Right atrium auricular region (tissue), 2 donors: ENCODE measurements around the gene COL15A1. TPM values are rescaled to one million over a fixed set of nuclear protein-coding genes. Genes with fewer than 3 reads are reported as not detected.

Source experiments
- DNase-seq: peaks from one replicate; pipeline ENCODE4 v3.0.0-alpha.2; 2019; ENCODE audit warnings: low spot score
- H3K27ac ChIP-seq, 2 donors: fragments of 200-600 bp; sonication (generic); 1 replicate in 1 of 2; 2 replicates in 1 of 2; pipeline ENCODE4 v1.5.1; 2016 to 2019
- H3K27me3 ChIP-seq, 2 donors: fragments of 200-600 bp; sonication (generic); one replicate each; pipeline versions ENCODE4 v1.5.1 to v1.6.0; 2017 to 2019
- H3K36me3 ChIP-seq: fragments of 200-600 bp; sonication (generic); one replicate; pipeline ENCODE4 v1.5.1; 2016
- H3K4me1 ChIP-seq, 2 donors: fragments of 200-600 bp; sonication (generic); one replicate each; pipeline versions ENCODE4 v1.5.1 to v1.6.0; 2017 to 2019
- H3K4me3 ChIP-seq, 2 donors: fragments of 200-600 bp; sonication (generic); 1 replicate in 1 of 2; 2 replicates in 1 of 2; pipeline ENCODE4 v1.5.1; 2017 to 2019; ENCODE audit warnings: mild to moderate bottlenecking in 1 of 2, moderate library complexity in 1 of 2
- H3K9me3 ChIP-seq, 2 donors: fragments of 200-600 bp; sonication (generic); one replicate each; pipeline ENCODE4 v1.5.1; 2019
- total RNA-seq, 2 donors: library from RNA; depleted of rRNA; stranded (reverse); fragments of >200 nt; gene quantifications; one replicate each; pipeline ENCODE4 v1.1.0, GENCODE V29; 2016
- TF ChIP-seq, protein P1 (sequence below), 2 donors: fragments of 200-600 bp; sonication (generic); IDR thresholded peaks; one replicate each; pipeline ENCODE4 v1.5.1; 2019; ENCODE audit warnings: antibody characterized with exemption in 2 of 2

COL15A1 gene
- total RNA-seq, 2 donors from 2014 or later, result 22.4 to 38.2 TPM

DNA sequence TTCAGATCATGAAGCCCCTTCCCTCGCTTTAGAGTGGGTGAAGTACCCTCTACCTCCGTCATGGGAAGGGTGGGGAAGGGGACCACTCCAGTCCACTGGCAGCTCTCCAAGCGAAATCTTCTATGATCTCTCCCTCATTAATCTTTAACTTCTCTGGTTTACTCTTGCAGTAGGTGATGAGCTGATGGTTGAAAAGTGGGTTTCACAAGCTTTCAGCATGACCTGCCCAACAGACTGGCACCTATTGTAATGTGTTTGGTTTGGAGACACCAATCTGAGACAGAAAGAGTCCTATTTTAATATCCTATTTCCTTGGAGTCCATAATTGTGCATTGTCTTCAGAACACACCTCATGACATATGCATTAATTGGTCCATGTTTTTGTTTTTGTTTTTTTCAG is 90.4 kb downstream of the COL15A1 start:
- Histone ChIP-seq H3K4me1 (no peaks in the 10 kb centered on the region), H3K4me3 (no peak overlapping the region), H3K36me3 (no peaks in the 10 kb centered on the region), H3K9me3 (no peaks in the 10 kb centered on the region), H3K27me3 (no peaks in the 10 kb centered on the region), H3K27ac (no peak overlapping the region)
- DNase-seq, result no peak
- TF ChIP-seq, protein P1, sequence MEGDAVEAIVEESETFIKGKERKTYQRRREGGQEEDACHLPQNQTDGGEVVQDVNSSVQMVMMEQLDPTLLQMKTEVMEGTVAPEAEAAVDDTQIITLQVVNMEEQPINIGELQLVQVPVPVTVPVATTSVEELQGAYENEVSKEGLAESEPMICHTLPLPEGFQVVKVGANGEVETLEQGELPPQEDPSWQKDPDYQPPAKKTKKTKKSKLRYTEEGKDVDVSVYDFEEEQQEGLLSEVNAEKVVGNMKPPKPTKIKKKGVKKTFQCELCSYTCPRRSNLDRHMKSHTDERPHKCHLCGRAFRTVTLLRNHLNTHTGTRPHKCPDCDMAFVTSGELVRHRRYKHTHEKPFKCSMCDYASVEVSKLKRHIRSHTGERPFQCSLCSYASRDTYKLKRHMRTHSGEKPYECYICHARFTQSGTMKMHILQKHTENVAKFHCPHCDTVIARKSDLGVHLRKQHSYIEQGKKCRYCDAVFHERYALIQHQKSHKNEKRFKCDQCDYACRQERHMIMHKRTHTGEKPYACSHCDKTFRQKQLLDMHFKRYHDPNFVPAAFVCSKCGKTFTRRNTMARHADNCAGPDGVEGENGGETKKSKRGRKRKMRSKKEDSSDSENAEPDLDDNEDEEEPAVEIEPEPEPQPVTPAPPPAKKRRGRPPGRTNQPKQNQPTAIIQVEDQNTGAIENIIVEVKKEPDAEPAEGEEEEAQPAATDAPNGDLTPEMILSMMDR (IDR thresholded peaks at IDR 0.05), result no peak

DNA sequence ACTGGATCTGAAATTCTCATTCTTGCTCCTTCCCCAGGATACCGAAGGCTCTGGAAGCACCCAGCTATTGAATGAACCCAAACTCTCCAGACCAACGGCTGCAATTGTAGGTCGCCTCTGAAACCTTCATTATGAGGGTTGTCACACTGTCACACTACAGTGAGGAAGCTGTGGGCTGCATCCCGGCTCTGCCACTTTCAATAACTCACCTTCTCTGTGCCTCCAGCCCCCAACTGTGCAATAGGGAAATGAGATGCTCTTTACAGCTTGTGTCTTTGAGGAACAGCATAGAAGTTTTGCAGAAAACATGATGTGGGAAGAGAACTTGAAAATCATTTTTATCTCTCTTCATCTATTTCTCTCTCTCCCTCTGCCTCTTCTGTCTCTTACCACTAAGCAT is 91.6 kb downstream of the COL15A1 start:
- Histone ChIP-seq H3K4me3 (no peak overlapping the region), H3K4me1 (no peaks in the 10 kb centered on the region), H3K27me3 (no peaks in the 10 kb centered on the region), H3K9me3 (no peaks in the 10 kb centered on the region), H3K36me3 (no peaks in the 10 kb centered on the region), H3K27ac (no peak overlapping the region)
- DNase-seq, result no peak
- TF ChIP-seq, protein P1 (IDR thresholded peaks at IDR 0.05), result no peak

DNA sequence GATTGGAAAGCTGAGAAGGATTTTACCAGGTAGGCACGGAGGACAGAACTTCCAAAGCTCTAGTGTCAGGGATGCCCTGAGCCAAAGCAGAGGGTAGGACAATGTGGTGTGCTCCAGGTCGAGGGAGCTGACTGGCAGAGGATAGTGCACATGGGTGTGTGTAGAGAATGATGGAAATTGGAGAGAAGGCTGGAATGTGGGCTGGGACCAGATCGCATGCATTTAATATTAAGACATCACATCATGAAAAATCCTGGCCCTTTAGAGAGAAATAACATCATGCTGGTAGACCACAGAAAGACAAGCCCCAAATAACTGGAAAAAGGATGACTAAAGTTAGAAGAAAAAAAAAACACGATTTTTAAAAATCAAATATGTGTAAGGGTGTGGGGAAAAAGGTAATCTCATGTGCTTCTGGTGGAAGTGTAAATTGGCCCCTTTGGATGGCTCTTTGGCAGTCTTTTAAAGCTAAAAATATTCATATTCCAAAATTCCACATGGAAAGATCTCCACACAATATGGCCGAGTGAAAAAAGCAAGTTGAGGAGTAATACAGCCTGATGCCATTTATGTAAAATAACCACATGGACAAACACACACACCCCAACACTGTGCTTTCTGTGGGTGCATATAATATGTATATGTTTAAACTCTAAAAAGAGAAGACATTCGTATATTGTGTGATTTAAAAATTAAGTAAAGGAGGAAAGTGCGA is 94.2 kb downstream of the COL15A1 start:
- no peak overlapping the region for H3K27ac ChIP-seq
- TF ChIP-seq, protein P1 (IDR thresholded peaks at IDR 0.05), result no peak
- H3K36me3 ChIP-seq, result no peaks in the 10 kb centered on the region
- no peak for DNase-seq
- peaks cover 0 to 9% of the 10 kb centered on the region in 2 donors for H3K4me1 ChIP-seq
- H3K9me3 ChIP-seq, result no peaks in the 10 kb centered on the region
- no peak overlapping the region for H3K4me3 ChIP-seq
- no peaks in the 10 kb centered on the region for H3K27me3 ChIP-seq

DNA sequence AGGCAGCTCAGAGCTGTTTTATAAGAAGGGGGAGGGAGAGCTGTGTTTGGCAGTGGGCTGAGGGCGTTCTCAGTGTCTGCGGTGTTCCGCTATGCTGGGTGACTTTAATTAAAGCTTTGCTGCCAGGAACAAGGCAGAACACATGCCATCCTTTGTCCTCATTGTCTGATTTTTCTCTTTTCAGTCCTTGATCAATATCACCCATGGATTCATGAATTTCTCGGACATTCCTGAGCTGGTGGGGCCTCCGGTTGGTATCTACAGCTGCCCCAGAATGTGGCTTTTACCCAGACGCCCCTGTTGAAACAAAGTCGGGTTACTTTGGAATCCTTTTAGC is 94.7 kb downstream of the COL15A1 start:
- Histone ChIP-seq H3K27ac (no peak overlapping the region), H3K27me3 (no peaks in the 10 kb centered on the region), H3K4me3 (no peak overlapping the region), H3K36me3 (no peaks in the 10 kb centered on the region), H3K4me1 (peaks cover 0 to 13% of the 10 kb centered on the region in 2 donors), H3K9me3 (no peaks in the 10 kb centered on the region)
- TF ChIP-seq, protein P1 (IDR thresholded peaks at IDR 0.05), result no peak
- no peak for DNase-seq

DNA sequence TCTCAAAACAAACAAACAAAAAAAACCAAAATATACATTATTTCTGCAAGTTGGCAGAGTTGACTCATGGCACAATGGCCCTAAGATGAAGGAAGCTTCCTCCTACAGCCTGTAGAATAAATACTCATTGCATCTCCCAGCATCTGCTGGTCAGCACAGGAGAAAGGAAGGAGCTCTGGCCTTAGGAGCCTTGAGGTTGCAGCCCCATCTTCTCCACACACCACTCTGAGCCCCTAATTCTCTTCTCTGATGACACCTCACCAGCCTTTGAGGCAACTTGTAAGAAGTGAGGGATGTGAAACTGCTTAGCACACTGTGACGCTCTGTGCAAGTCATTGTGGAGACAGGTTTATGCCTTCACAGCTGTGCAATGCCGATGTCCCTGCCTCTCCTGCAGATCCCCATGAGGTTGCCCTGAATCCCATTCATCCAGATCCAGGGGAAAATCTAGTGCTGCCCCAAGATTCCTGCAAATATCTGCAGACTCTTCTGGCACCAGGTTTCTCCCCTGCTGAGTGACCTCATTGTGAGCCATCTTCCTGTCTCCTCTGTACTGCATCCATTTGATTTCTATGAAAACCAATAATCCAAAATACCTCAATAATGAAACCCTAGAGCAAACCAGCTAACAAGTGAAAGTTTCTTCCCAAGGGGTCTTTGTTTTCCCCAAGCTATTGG is 95.9 kb downstream of the COL15A1 start:
- DNase-seq, result no peak
- H3K9me3 ChIP-seq, result peaks cover 0 to 5% of the 10 kb centered on the region in 2 donors
- no peaks in the 10 kb centered on the region for H3K27me3 ChIP-seq
- peaks cover 7% of the 10 kb centered on the region for H3K36me3 ChIP-seq
- H3K4me1 ChIP-seq, result peaks cover 0 to 13% of the 10 kb centered on the region in 2 donors
- no peak overlapping the region for H3K27ac ChIP-seq
- no peak overlapping the region for H3K4me3 ChIP-seq
- TF ChIP-seq, protein P1 (IDR thresholded peaks at IDR 0.05), result no peak
